Bronchial epithelial cell (primary cell): ENCODE results near the gene WDR18. TPM values are rescaled to one million over a fixed set of nuclear protein-coding genes. Genes with fewer than 3 reads are reported as not detected.

ENCODE experiments used
- DNase-seq: peaks from one replicate; pipeline ENCODE4 v3.0.0-alpha.2; 2010; ENCODE audit warnings: low read depth
- FAIRE-seq: peaks from 2 replicates; lab custom pipeline; 2011; peaks lifted over from hg19 to GRCh38; lab: Jason Lieb, UNC
- H3K27me3 ChIP-seq: 2 replicates; pipeline ENCODE4 v1.5.1; 2011; ENCODE audit warnings: low read length; ENCODE audit not compliant: control insufficient read depth, insufficient read depth
- H3K36me3 ChIP-seq: 2 replicates; pipeline ENCODE4 v1.5.1; 2011; ENCODE audit warnings: low read length; ENCODE audit not compliant: control insufficient read depth, insufficient read depth
- H3K4me3 ChIP-seq: 2 replicates; pipeline ENCODE4 v1.5.1; 2011; ENCODE audit warnings: mild to moderate bottlenecking, low read depth, low read length, control low read depth
- total RNA-seq: library from RNA; depleted of rRNA; stranded (reverse); fragments of >200 nt; gene quantifications from 2 replicates; pipeline ENCODE4 v1.2.1, GENCODE V29; 2014
- TF ChIP-seq, protein P1 (sequence below): IDR thresholded peaks from 2 replicates; pipeline ENCODE4 v1.5.1; 2011; ENCODE audit warnings: mild to moderate bottlenecking, moderate library complexity, low read length, control low read depth, inconsistent platforms; ENCODE audit not compliant: insufficient read depth, severe bottlenecking

The WDR18 gene
- total RNA-seq, 1 donor from 2014 or later = 36.3 TPM

DNA sequence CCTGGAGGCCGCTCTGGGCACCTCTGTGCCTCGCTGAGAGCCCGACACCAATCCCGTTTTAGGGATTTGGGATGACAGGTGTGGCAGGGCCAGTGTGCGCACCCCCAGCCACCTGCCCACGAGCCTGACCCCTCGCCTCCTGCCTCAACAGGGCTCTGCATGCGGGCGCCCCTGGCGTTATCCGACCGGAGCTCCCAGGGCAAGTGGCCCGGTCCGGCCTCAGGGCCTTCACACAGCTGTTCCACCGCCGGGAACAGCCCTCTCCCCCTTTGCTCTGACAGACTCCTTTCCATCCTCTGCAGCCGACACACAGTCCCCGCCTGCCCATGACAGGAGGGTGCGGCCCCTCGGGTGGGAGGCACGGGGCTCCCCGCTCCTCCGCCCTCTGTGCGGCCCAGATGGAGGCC is 7.1 kb upstream of the WDR18 start:
- no peak overlapping the region for H3K4me3 ChIP-seq
- DNase-seq = no peak
- no peak for FAIRE-seq
- TF ChIP-seq, protein P1, sequence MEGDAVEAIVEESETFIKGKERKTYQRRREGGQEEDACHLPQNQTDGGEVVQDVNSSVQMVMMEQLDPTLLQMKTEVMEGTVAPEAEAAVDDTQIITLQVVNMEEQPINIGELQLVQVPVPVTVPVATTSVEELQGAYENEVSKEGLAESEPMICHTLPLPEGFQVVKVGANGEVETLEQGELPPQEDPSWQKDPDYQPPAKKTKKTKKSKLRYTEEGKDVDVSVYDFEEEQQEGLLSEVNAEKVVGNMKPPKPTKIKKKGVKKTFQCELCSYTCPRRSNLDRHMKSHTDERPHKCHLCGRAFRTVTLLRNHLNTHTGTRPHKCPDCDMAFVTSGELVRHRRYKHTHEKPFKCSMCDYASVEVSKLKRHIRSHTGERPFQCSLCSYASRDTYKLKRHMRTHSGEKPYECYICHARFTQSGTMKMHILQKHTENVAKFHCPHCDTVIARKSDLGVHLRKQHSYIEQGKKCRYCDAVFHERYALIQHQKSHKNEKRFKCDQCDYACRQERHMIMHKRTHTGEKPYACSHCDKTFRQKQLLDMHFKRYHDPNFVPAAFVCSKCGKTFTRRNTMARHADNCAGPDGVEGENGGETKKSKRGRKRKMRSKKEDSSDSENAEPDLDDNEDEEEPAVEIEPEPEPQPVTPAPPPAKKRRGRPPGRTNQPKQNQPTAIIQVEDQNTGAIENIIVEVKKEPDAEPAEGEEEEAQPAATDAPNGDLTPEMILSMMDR = no peak
- H3K27me3 ChIP-seq = no peaks in the 10 kb centered on the region
- H3K36me3 ChIP-seq = peaks cover 1% of the 10 kb centered on the region

DNA sequence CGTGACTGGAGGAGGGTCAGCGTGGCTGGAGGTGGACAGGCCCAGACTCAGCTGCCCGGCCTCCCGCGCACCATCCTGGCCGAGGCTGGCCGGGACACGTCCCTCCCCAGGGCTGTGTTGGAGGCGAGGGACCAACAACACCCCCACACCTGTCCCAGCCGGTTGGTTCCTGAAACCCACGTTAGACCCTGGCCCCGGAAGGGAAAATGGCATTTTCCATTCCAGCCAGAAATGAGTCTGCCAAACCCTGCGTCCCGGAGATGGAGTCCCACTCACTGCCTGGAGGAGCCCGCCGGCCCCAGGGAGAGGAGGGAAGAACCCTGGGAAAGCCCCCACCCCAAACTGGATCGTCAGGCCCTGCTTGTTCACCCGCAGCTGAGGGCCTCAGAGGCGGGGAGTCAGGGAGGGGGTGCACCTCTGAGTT is 4.8 kb upstream of the WDR18 start:
- DNase-seq (no peak), FAIRE-seq (no peak)
- H3K36me3 ChIP-seq = no peaks in the 10 kb centered on the region
- TF ChIP-seq, protein P1 = no peak
- H3K4me3 ChIP-seq = no peak overlapping the region
- H3K27me3 ChIP-seq = no peaks in the 10 kb centered on the region

DNA sequence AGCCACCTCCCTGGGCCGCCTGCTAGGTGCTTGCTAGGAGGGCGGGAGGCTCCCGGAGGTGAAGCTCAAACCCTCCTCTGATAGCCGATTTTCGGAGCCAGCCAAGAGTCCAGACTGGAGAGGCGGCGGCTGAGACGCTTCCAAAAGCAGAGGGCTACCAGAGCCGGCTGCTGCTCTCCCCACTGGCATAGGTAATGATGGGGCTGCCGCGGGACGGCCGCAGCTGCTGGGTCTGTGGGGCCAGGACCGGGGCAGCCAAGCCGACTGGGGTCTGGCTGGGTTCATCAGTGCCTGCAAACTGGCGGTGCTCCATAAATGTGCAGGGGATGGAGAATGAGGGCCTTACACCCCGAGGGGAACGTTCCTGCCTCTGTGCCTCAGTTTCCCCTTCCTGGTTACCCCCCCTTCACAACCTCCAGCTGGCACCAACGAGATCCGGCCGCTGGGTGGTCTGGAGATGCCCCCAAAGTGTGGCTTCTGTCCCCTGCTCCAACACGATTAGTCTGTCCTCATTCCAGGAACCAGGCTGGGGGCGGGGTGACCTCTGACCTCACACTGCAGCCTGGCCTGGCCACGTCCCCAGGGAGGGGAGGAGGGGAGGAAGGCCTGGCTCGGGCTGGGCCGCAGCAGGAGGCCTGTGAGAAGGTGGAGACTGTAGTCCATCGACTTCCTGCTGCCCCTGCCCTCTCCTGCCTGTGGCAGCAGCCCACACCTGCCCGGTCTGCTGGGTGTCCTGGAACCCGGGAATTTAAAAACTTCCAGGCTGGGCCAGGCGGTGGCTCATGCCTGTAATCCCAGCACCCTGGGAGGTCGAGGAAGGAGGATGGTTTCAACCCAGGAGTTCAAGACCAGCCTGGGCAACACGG is 3.8 kb upstream of the WDR18 start:
- no peak for DNase-seq
- H3K4me3 ChIP-seq = no peak overlapping the region
- no peaks in the 10 kb centered on the region for H3K36me3 ChIP-seq
- TF ChIP-seq, protein P1 = no peak
- H3K27me3 ChIP-seq = no peaks in the 10 kb centered on the region
- FAIRE-seq = no peak

DNA sequence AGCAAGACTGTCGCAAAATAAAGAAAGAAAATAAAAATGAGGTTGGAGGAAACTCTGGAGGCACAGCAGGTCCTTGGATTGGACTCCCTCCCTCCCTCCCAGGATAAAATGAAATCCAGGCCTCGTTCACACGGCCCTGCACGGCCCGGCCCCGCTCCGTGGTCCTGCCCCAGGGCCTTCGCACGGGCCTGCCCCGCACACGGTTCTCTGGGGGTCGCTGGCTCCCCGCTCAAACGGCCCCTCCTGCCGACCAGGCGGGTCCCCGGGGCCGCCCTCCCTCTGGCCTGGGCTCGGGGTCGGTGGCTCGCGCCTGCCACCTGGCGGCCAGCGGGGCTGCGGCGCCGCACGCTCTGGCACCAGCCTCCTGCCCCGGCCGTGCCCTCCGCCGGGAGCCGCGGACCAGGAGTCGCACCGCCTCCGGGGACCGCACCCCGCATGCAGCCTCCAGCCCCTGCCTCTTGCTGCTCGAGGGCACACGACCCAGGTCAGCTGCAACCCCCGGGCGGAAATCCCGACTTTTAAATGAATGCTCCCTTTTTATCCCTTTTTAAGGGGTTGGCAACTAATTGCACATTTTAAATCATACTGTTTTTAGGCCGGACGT is 1.5 kb upstream of the WDR18 start:
- no peak for FAIRE-seq
- Histone ChIP-seq H3K27me3 (no peaks in the 10 kb centered on the region), H3K36me3 (peaks cover 12% of the 10 kb centered on the region), H3K4me3 (peak overlapping the region; percentile 32)
- TF ChIP-seq, protein P1 = peak; percentile 71
- DNase-seq = peak; percentile 13

DNA sequence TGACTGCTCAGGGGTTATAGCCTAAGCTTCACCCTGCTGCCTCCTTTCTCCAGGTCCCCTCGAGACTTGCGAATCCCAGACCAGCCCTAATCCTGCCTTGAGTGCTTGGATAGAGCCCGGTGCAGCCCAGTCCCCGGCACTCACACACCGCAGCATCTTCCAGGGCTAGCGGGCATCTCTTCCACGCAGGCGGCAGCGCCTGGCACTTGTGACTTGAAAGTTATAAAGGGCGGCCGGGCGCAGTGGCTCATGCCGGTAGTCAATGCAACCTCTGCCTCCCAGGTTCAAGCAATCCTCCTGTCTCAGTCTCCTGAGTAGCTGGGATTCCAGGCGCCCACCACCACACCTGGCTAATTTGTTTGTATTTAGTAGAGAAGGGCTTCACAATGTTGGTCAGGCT is 1.9 kb downstream of the WDR18 start:
- no peaks in the 10 kb centered on the region for H3K27me3 ChIP-seq
- FAIRE-seq = no peak
- TF ChIP-seq, protein P1 = no peak
- H3K4me3 ChIP-seq = no peak overlapping the region
- H3K36me3 ChIP-seq = peaks cover 24% of the 10 kb centered on the region
- no peak for DNase-seq
